ENCODE data around the gene GCHFR. TPM values are rescaled to one million over a fixed set of nuclear protein-coding genes. Genes with fewer than 3 reads are reported as not detected.

GCHFR gene
- total and polyA plus RNA-seq, 2 donors from 2014 or later: 15.4 to 145 TPM

GRCh38 chr15:40739854-40740253 lies 24.0 kb upstream of the GCHFR start:
- Histone ChIP-seq H3K4me3 (ENCODE audit: low read length in 3 of 3) (no peak overlapping the region), H3K27ac (ENCODE audit: low read depth in 2 of 2, low read length in 2 of 2) (no peak overlapping the region), H3K36me3 (ENCODE audit: control insufficient read depth in 2 of 3, insufficient read depth in 3 of 3, low read length in 3 of 3) (peaks cover 2 to 41% (median 28%) of the 10 kb centered on the region in 3 donors), H3K9me3 (ENCODE audit: control insufficient read depth in 2 of 3, insufficient read depth in 1 of 3, low read length in 3 of 3) (no peaks in the 10 kb centered on the region), H3K27me3 (ENCODE audit: control insufficient read depth, insufficient read depth, low read length) (no peaks in the 10 kb centered on the region), H3K4me1 (ENCODE audit: control insufficient read depth in 2 of 3, insufficient read depth in 2 of 3, low read depth in 1 of 3, low read length in 3 of 3) (no peaks in the 10 kb centered on the region), H3K9ac (ENCODE audit: low read length in 3 of 3) (no peak overlapping the region)
- FAIRE-seq (no peak), DNase-seq (no peak)
- TF ChIP-seq, protein P1, sequence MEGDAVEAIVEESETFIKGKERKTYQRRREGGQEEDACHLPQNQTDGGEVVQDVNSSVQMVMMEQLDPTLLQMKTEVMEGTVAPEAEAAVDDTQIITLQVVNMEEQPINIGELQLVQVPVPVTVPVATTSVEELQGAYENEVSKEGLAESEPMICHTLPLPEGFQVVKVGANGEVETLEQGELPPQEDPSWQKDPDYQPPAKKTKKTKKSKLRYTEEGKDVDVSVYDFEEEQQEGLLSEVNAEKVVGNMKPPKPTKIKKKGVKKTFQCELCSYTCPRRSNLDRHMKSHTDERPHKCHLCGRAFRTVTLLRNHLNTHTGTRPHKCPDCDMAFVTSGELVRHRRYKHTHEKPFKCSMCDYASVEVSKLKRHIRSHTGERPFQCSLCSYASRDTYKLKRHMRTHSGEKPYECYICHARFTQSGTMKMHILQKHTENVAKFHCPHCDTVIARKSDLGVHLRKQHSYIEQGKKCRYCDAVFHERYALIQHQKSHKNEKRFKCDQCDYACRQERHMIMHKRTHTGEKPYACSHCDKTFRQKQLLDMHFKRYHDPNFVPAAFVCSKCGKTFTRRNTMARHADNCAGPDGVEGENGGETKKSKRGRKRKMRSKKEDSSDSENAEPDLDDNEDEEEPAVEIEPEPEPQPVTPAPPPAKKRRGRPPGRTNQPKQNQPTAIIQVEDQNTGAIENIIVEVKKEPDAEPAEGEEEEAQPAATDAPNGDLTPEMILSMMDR (IDR thresholded peaks at IDR 0.05; ENCODE audit: borderline replicate concordance, extremely low read depth, insufficient read depth): no peak
- intact Hi-C loops (cut with DNase I): no loop called here

DNA sequence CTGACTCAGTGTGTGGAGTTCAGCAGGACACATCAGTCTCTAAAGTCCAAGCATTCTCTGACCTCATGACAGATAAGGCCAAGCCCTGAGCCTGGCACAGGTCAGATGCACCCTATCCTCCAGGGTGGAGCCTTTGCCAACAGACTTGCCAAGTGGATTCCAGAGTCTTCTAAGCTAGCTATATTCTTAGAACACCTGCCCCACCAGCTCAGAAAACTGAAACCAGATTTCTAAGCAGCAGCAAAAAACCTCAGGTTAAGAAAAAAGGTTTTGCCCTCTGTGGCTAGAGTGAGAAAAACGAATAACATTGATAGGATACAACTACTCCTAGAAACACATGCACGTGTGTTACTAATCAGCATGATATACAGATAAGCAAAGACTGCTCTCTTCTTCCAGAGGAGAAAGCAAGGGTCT lies 20.4 kb upstream of the GCHFR start:
- no peak overlapping the region for H3K9ac ChIP-seq (ENCODE audit: low read length in 3 of 3)
- FAIRE-seq (no peak), DNase-seq (no peak)
- no peak overlapping the region for H3K27ac ChIP-seq (ENCODE audit: low read depth in 2 of 2, low read length in 2 of 2)
- no peak overlapping the region for H3K4me3 ChIP-seq (ENCODE audit: low read length in 3 of 3)
- TF ChIP-seq, protein P1 (IDR thresholded peaks at IDR 0.05; ENCODE audit: borderline replicate concordance, extremely low read depth, insufficient read depth): no peak
- intact Hi-C loops (cut with DNase I): no loop called here
- no peaks in the 10 kb centered on the region for H3K9me3 ChIP-seq (ENCODE audit: control insufficient read depth in 2 of 3, insufficient read depth in 1 of 3, low read length in 3 of 3)
- H3K36me3 ChIP-seq (ENCODE audit: control insufficient read depth in 2 of 3, insufficient read depth in 3 of 3, low read length in 3 of 3): peaks cover 0 to 37% (median 21%) of the 10 kb centered on the region in 3 donors
- no peaks in the 10 kb centered on the region for H3K27me3 ChIP-seq (ENCODE audit: control insufficient read depth, insufficient read depth, low read length)
- H3K4me1 ChIP-seq (ENCODE audit: control insufficient read depth in 2 of 3, insufficient read depth in 2 of 3, low read depth in 1 of 3, low read length in 3 of 3): no peaks in the 10 kb centered on the region

GRCh38 chr15:40743921-40744814 lies 19.7 kb upstream of the GCHFR start:
- no peak overlapping the region for H3K9ac ChIP-seq (ENCODE audit: low read length in 3 of 3)
- intact Hi-C loops (cut with DNase I): no loop called here
- FAIRE-seq (no peak), DNase-seq (no peak)
- H3K27me3 ChIP-seq (ENCODE audit: control insufficient read depth, insufficient read depth, low read length): no peaks in the 10 kb centered on the region
- H3K27ac ChIP-seq (ENCODE audit: low read depth in 2 of 2, low read length in 2 of 2): no peak overlapping the region
- H3K4me3 ChIP-seq (ENCODE audit: low read length in 3 of 3): no peak overlapping the region
- TF ChIP-seq, protein P1 (IDR thresholded peaks at IDR 0.05; ENCODE audit: borderline replicate concordance, extremely low read depth, insufficient read depth): no peak
- H3K4me1 ChIP-seq (ENCODE audit: control insufficient read depth in 2 of 3, insufficient read depth in 2 of 3, low read depth in 1 of 3, low read length in 3 of 3): no peaks in the 10 kb centered on the region
- H3K9me3 ChIP-seq (ENCODE audit: control insufficient read depth in 2 of 3, insufficient read depth in 1 of 3, low read length in 3 of 3): no peaks in the 10 kb centered on the region
- H3K36me3 ChIP-seq (ENCODE audit: control insufficient read depth in 2 of 3, insufficient read depth in 3 of 3, low read length in 3 of 3): peaks cover 0 to 37% (median 20%) of the 10 kb centered on the region in 3 donors

All from kidney (tissue), 14 donors.